Stimulated activated memory B cell treated with anti-CD40 and anti-IgM and Interleukin-4, amounts not matched to agents 10 μg/mL and 1 μg/mL and 100 μg/mL, for 72 hours (primary cell): ENCODE data around the gene SHC1.

Experiments
- ATAC-seq: fragments of 150-1000 bp; cut with Tn5 transposase; 2 replicates; pipeline ENCODE4 v1.10.0; 2021
- H3K27ac Mint-ChIP-seq: one replicate; pipeline ENCODE4 v1.8.0; 2022; ENCODE audit warnings: mild to moderate bottlenecking, mixed read lengths
- H3K27me3 Mint-ChIP-seq: one replicate; pipeline ENCODE4 v1.8.0; 2022; ENCODE audit warnings: mixed read lengths
- H3K36me3 Mint-ChIP-seq: one replicate; pipeline ENCODE4 v1.8.0; 2022; ENCODE audit warnings: mixed read lengths
- H3K4me1 Mint-ChIP-seq: one replicate; pipeline ENCODE4 v1.8.0; 2022; ENCODE audit warnings: mixed read lengths
- H3K4me3 Mint-ChIP-seq: one replicate; pipeline ENCODE4 v1.8.0; 2022; ENCODE audit warnings: mild to moderate bottlenecking, moderate library complexity, mixed read lengths
- H3K9me3 Mint-ChIP-seq: one replicate; pipeline ENCODE4 v1.8.0; 2022; ENCODE audit warnings: mixed read lengths

SHC1 gene

DNA sequence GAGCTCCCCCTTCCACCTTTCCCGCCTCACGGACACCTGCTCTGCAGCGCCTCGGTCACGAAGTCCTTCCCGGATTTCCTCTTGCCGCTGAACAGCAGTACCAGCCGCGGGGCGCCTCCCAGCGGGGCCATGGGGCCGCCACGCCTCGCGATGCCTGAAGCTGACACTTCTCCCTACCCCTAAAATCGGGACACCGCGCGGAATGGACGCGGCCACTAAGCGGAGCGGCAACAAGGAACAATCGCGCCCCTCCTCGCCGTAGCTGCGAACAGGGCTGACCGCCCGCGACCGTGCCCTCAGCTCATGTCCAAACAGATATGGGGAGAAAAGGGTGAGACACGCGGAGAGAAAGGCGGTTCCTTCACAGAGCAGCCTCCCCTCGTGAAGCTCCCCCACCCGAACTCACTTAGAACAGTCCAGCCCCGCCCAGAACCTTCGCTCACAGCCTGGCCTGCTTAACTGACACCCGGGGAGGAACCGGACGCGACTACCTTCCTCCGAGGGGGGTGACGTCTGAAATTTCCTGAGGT is 33.9 kb downstream of the SHC1 start, which contains the start of gene PMVK:
PMVK (minus strand) TSS at position 165 of the 530 bp plus-strand sequence; CDS start at position 131, 34 bp downstream.
- Mint-ChIP-seq H3K27me3 (no peaks in the 10 kb centered on the region), H3K36me3 (no peaks in the 10 kb centered on the region), H3K9me3 (no peaks in the 10 kb centered on the region), H3K4me1 (peaks cover 50% of the 10 kb centered on the region), H3K4me3 (peak within 1 kb of the TSS; percentile 85), H3K27ac (peak within 1 kb of the TSS; percentile 99)
- peak; percentile 95 for ATAC-seq

DNA sequence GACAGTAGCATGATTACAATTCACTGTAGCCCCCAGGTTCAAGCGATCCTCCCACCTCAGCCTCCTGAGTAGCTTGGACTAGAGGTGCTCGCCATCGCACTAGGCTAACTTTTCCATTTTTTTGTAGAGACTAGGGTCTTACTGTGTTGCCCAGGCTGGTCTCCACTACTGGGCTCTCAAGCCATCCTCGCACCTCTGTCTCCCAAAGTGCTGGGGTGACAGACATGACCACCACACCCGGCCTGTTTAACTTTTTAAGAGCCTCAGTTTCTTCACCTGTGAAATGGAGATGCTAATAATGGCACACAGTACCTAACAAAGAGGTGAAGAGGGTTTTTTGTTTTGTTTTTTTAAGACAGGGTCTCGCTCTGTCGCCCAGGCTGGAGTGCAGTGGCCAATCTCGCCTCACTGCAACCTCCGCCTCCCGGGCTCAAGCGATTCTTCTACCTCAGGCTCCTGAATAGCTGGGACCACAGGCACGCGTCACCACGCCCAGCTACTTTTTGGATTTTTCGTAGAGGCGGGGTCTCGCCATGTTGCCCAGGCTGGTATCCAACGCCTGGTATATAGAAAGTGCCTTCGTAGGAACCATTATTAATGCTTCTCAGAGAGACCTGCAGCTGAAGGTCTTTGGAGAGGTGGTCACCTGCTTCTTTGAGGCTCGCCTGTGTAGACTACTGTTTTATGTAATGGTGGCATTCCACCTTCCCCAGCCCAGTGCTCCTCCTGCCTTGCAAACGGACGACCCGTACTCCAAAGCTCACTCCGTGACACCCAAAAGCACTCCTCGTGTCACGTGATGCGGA is 34.6 kb downstream of the SHC1 start:
- H3K4me1 Mint-ChIP-seq, result peaks cover 43% of the 10 kb centered on the region
- ATAC-seq, result no peak
- no peaks in the 10 kb centered on the region for H3K9me3 Mint-ChIP-seq
- no peaks in the 10 kb centered on the region for H3K27me3 Mint-ChIP-seq
- no peaks in the 10 kb centered on the region for H3K36me3 Mint-ChIP-seq
- peak overlapping the region; percentile 85 for H3K4me3 Mint-ChIP-seq
- peak overlapping the region; percentile 99 for H3K27ac Mint-ChIP-seq

DNA sequence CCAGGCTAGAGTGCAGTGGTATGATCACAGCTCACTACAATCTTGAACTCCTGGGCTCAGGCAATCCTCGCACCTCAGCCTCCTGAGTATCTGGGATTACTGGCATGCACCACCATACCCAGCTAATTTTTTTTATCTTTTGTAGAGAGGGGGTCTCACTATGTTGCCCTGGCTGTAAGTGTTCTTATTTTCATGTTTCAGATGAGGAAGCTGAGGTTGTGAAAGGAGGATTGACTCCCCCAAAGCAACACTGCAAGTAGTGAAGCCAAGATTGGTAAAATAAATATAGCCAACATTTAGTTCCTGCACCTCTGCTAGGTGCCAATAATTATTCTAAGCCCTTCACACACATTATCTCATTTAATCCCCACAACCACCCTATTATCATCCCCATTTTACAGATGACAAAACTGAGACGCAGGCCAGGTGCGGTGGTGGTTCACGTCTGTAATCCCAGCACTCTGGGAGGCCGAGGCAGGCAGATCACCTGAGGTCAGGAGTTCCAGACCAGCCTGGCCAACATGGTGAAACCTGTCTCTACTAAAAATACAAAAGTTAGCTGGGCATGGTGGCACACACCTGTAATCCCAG is 36.1 kb downstream of the SHC1 start:
- Mint-ChIP-seq H3K4me1 (peaks cover 32% of the 10 kb centered on the region), H3K36me3 (peaks cover 6% of the 10 kb centered on the region), H3K4me3 (peak overlapping the region; percentile 17), H3K27me3 (no peaks in the 10 kb centered on the region), H3K27ac (no peak overlapping the region), H3K9me3 (no peaks in the 10 kb centered on the region)
- ATAC-seq, result no peak

DNA sequence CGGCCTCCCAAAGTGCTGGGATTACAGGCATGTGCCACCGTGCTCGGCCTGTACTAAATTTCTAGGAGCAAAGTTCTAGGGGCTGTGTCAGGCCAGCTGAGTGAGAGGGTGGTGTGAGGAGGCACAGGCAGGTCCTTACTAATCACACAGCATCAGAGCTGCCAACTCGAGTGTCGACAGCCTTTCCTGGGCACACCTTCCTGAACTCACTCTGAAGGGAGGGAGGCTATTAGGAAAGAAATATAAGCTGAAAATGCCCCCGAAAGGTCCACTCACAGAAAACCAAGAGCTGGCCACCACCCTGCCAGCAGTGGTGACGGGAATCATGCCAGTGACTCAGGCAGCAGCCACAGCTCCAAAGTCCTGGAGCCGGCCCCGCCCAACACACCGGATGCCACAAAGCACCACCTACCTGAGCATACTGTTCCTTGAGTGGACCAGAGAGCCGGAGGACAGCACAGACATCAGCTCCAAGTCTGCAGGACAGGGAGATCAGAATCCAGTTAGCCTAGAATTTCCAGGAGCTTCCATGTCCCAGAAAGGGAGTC is 38.5 kb downstream of the SHC1 start:
- Mint-ChIP-seq H3K27me3 (no peaks in the 10 kb centered on the region), H3K4me3 (no peak overlapping the region), H3K9me3 (no peaks in the 10 kb centered on the region), H3K36me3 (peaks cover 28% of the 10 kb centered on the region), H3K27ac (no peak overlapping the region), H3K4me1 (peaks cover 15% of the 10 kb centered on the region)
- no peak for ATAC-seq

DNA sequence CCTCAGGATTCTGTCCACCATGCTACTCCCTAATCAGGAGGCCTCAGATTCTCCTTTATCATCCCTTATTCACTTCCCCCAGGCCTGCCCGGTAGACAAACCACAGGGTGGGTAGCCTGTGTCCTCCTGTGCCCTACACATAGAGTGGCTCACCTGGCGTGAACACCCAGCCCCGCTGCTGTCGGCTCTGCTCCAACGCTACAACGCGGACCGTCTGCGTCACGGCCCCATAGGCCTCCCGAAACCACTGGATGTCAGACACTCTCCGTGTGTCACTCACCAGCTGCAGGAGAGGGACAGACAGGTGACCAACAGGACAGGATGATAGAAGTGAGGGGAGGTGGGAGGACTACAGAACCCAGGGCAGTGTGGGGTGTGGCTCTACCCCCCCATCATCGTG is 44.3 kb downstream of the SHC1 start:
- peaks cover 56% of the 10 kb centered on the region for H3K36me3 Mint-ChIP-seq
- no peak for ATAC-seq
- peaks cover 5% of the 10 kb centered on the region for H3K4me1 Mint-ChIP-seq
- no peak overlapping the region for H3K27ac Mint-ChIP-seq
- no peaks in the 10 kb centered on the region for H3K9me3 Mint-ChIP-seq
- no peaks in the 10 kb centered on the region for H3K27me3 Mint-ChIP-seq
- no peak overlapping the region for H3K4me3 Mint-ChIP-seq

DNA sequence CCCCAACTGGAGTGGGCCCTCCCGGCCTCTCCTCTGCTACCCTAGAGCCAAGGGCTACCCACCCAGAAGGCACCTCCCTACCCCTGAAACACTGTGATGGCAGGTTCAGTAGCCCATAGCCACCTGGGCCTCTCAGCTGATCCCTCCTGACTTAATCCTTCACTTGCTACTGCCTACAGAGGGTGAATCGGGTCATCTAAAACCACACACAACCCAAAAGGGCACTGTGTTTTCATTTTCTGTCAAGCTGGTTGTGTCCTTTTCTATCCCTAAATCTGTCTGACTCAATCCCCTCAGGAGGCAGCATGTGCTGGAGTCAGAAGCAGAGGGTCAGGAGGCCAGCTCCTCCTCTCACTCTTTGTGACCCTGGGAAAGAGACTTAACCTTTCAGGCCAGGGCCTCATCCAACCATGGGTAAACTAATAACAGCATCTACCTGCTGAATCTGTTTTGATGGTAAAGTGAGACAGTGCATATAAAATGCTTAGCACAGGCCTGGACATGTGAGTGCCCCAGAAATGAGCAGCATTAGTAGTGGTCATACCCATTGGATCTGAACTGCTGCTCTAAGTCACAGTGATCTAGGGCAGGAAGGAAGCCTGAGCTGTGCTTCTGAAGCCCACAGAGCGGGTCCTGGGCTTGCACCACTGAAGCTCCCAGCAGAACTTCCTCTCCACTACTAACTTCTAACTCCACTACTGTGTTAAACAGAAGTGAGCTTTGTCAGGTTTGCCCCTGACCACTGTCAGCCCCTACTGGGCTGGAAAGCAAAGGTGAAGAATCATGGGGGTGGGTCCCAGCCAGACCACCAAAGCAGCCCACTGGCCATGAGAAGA is 45.0 kb downstream of the SHC1 start:
- no peak overlapping the region for H3K4me3 Mint-ChIP-seq
- H3K4me1 Mint-ChIP-seq, result peaks cover 5% of the 10 kb centered on the region
- H3K27ac Mint-ChIP-seq, result peak overlapping the region; percentile 59
- H3K36me3 Mint-ChIP-seq, result peaks cover 56% of the 10 kb centered on the region
- H3K9me3 Mint-ChIP-seq, result no peaks in the 10 kb centered on the region
- no peaks in the 10 kb centered on the region for H3K27me3 Mint-ChIP-seq
- ATAC-seq, result no peak

DNA sequence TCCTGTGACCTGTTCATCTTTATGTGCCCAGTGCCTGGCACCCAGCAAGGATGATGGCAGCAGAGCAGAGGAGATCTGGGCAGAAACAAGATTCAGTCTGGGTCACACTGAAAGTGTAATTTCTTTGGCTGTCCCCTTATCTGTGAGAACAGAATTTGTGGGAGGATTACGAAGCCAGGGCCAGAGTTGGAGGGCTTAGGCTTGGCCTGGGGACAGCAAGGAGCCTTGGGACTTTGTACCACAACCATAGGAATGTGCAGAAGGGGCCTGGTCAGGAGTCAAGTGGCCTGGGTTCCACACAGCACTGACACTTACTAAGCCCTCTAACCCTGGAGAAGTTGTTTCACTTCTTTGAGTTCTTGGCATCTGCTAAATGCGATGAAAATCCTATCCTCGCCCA is 46.9 kb downstream of the SHC1 start:
- no peaks in the 10 kb centered on the region for H3K9me3 Mint-ChIP-seq
- no peak overlapping the region for H3K4me3 Mint-ChIP-seq
- no peak overlapping the region for H3K27ac Mint-ChIP-seq
- peaks cover 5% of the 10 kb centered on the region for H3K4me1 Mint-ChIP-seq
- peaks cover 42% of the 10 kb centered on the region for H3K36me3 Mint-ChIP-seq
- H3K27me3 Mint-ChIP-seq, result no peaks in the 10 kb centered on the region
- no peak for ATAC-seq

DNA sequence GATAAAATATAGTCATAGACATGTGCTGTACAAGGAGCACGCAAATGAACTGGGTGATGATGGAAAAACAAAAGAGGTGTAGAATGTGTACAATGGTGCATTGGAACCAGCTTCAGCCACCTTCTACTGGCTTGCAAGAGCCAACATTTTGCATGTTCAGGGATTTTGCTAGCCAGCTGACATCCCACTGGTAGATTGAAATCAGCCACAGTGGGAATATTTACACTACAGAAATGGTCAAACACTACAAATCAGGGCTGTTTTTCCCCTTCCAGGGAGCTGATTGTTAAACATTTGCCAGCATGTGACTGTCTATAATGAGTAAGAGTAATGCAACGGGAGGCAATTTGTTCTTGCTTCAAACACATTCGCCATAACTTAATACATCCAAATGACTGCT is 57.3 kb downstream of the SHC1 start:
- H3K9me3 Mint-ChIP-seq, result peaks cover 3% of the 10 kb centered on the region
- no peaks in the 10 kb centered on the region for H3K27me3 Mint-ChIP-seq
- H3K27ac Mint-ChIP-seq, result no peak overlapping the region
- H3K4me3 Mint-ChIP-seq, result no peak overlapping the region
- ATAC-seq, result no peak
- H3K36me3 Mint-ChIP-seq, result peaks cover 15% of the 10 kb centered on the region
- H3K4me1 Mint-ChIP-seq, result no peaks in the 10 kb centered on the region

DNA sequence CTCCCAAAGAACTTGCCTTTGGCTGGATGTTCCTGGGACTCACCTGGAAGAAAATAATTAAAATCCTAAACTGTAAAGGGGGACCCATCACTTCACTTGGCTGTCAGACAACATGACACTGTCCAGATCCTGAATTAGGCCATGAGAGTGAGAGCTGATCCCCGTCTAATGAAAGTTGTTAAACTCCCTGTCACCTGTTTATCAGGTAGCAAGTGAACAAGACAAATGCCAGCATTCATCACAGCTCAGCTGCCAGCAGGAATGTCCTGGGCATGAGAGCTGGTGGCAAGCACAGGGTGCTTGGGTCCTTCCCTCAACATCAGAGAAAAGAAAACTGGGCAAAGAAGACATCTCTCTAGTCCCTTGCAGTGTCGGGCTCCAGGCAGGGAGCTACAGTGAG is 57.8 kb downstream of the SHC1 start:
- Mint-ChIP-seq H3K9me3 (peaks cover 3% of the 10 kb centered on the region), H3K27ac (no peak overlapping the region), H3K36me3 (peaks cover 15% of the 10 kb centered on the region), H3K27me3 (no peaks in the 10 kb centered on the region), H3K4me1 (no peaks in the 10 kb centered on the region), H3K4me3 (no peak overlapping the region)
- no peak for ATAC-seq
